ENCODE results near the gene NEK2. TPM values are rescaled to one million over a fixed set of nuclear protein-coding genes. Genes with fewer than 3 reads are reported as not detected.

NEK2 gene
- total and polyA plus RNA-seq, 2 of the 13 experiments (the other 11 are each of a cell fraction or from before 2014, with no cell fraction given): 10.9 to 40.8 TPM

- TF ChIP-seq ZNF407 (CRISPR knock-in tag; IDR thresholded peaks at IDR 0.05; ENCODE audit: not compliant biosample characterization) (no peak), NR3C1 (CRISPR knock-in tag; IDR thresholded peaks at IDR 0.05) (no peak), THAP7 (CRISPR knock-in tag; IDR thresholded peaks at IDR 0.05) (no peak), ZNF878 (CRISPR knock-in tag; IDR thresholded peaks at IDR 0.05) (no peak), ZUFSP (CRISPR knock-in tag; IDR thresholded peaks at IDR 0.05; ENCODE audit: borderline replicate concordance) (no peak), BRCA1 (CRISPR knock-in tag; IDR thresholded peaks at IDR 0.05) (no peak), ZNF260 (CRISPR knock-in tag; IDR thresholded peaks at IDR 0.05; ENCODE audit: borderline replicate concordance, low read depth) (no peak), SOX5 (CRISPR knock-in tag; IDR thresholded peaks at IDR 0.05; ENCODE audit: borderline replicate concordance) (no peak; the same call in 1 of the 2 replicates), LBX2 (CRISPR knock-in tag; IDR thresholded peaks at IDR 0.05; ENCODE audit: borderline replicate concordance) (no peak), SRSF4 (IDR thresholded peaks at IDR 0.05; ENCODE audit: low read depth, low read length, poor library complexity, severe bottlenecking) (no peak), ATF6 (CRISPR knock-in tag; conservative IDR thresholded peaks at IDR 0.05) (no peak), ZNF629 (CRISPR knock-in tag; conservative IDR thresholded peaks at IDR 0.05) (no peak), NBN (conservative IDR thresholded peaks at IDR 0.05) (no peak), KDM3A (CRISPR knock-in tag; IDR thresholded peaks at IDR 0.05; ENCODE audit: low read depth) (no peak), ZNF652 (CRISPR knock-in tag; IDR thresholded peaks at IDR 0.05; ENCODE audit: borderline replicate concordance, low read depth) (no peak), ZNF720 (CRISPR knock-in tag; IDR thresholded peaks at IDR 0.05) (no peak), ZNF781 (CRISPR knock-in tag; IDR thresholded peaks at IDR 0.05; ENCODE audit: borderline replicate concordance, not compliant biosample characterization) (no peak)
Observed at GRCh38 chr1:211653959-211654496, 21.4 kb downstream of the NEK2 start (continued).

Data from HepG2 (cell line).